H9 (cell line): ENCODE data around the gene TMEM26. TPM values are rescaled to one million over a fixed set of nuclear protein-coding genes. Genes with fewer than 3 reads are reported as not detected.

Experiments
- DNase-seq: peaks from one replicate; pipeline ENCODE4 v3.0.0-alpha.2; 2017
- H2AFZ ChIP-seq: one replicate; pipeline ENCODE4 v1.6.1; 2013; ENCODE audit warnings: mild to moderate bottlenecking, low read length, control low read depth, moderate library complexity
- H2AK5ac ChIP-seq: 2 replicates; pipeline ENCODE4 v1.6.1; 2013; ENCODE audit warnings: low read length, control low read depth, mixed read lengths; ENCODE audit not compliant: insufficient read length
- H2BK120ac ChIP-seq: one replicate; pipeline ENCODE4 v1.6.1; 2013; ENCODE audit warnings: low read depth, mild to moderate bottlenecking, low read length, control low read depth, inconsistent platforms; ENCODE audit not compliant: poor library complexity, severe bottlenecking
- H2BK12ac ChIP-seq: 2 replicates; pipeline ENCODE4 v1.6.1; 2013; ENCODE audit warnings: low read length, control low read depth, mixed read lengths, low read depth; ENCODE audit not compliant: insufficient read length
- H2BK15ac ChIP-seq: 2 replicates; pipeline ENCODE4 v1.6.1; 2013; ENCODE audit warnings: low read depth, low read length, control low read depth
- H2BK20ac ChIP-seq: one replicate; pipeline ENCODE4 v1.6.1; 2013; ENCODE audit warnings: low read depth, mild to moderate bottlenecking, low read length, control low read depth, inconsistent platforms; ENCODE audit not compliant: poor library complexity, severe bottlenecking
- H2BK5ac ChIP-seq: 2 replicates; pipeline ENCODE4 v1.6.1; 2013; ENCODE audit warnings: low read length, control low read depth, mixed read lengths; ENCODE audit not compliant: insufficient read length
- H3K14ac ChIP-seq: 2 replicates; pipeline ENCODE4 v1.6.1; 2013; ENCODE audit warnings: low read length, control low read depth; ENCODE audit not compliant: insufficient read depth
- H3K18ac ChIP-seq: 2 replicates; pipeline ENCODE4 v1.6.1; 2013; ENCODE audit warnings: low read depth, mild to moderate bottlenecking, mixed read lengths, low read length, control low read depth; ENCODE audit not compliant: insufficient read length
- H3K23ac ChIP-seq: 2 replicates; pipeline ENCODE4 v1.6.1; 2013; ENCODE audit warnings: low read length, control low read depth, mixed read lengths, low read depth; ENCODE audit not compliant: insufficient read length
- H3K23me2 ChIP-seq: 2 replicates; pipeline ENCODE4 v1.6.1; 2013; ENCODE audit warnings: low read depth, mild to moderate bottlenecking, mixed read lengths, low read length, control low read depth; ENCODE audit not compliant: insufficient read length, poor library complexity, severe bottlenecking
- H3K27ac ChIP-seq: 2 replicates; pipeline ENCODE4 v1.5.1; 2013; ENCODE audit warnings: low read length, control low read depth, mixed read lengths, low read depth; ENCODE audit not compliant: insufficient read length
- H3K27me3 ChIP-seq: 2 replicates; pipeline ENCODE4 v1.6.1; 2013; ENCODE audit warnings: low read length, control low read depth, inconsistent platforms; ENCODE audit not compliant: insufficient read depth
- H3K4ac ChIP-seq: 2 replicates; pipeline ENCODE4 v1.6.1; 2013; ENCODE audit warnings: low read depth, mild to moderate bottlenecking, control low read depth, inconsistent platforms, low read length, moderate library complexity
- H3K4me1 ChIP-seq: 2 replicates; pipeline ENCODE4 v1.6.1; 2013; ENCODE audit warnings: low read length, control low read depth, inconsistent platforms; ENCODE audit not compliant: insufficient read depth
- H3K4me2 ChIP-seq: 2 replicates; pipeline ENCODE4 v1.6.1; 2013; ENCODE audit warnings: low read length, control low read depth, mixed read lengths; ENCODE audit not compliant: insufficient read length, insufficient read depth
- H3K56ac ChIP-seq: 2 replicates; pipeline ENCODE4 v1.6.1; 2013; ENCODE audit warnings: low read depth, mild to moderate bottlenecking, mixed read lengths, low read length, control low read depth; ENCODE audit not compliant: insufficient read length
- H3K79me1 ChIP-seq: 2 replicates; pipeline ENCODE4 v1.6.1; 2013; ENCODE audit warnings: low read depth, mild to moderate bottlenecking, moderate library complexity, low read length, control low read depth, inconsistent platforms; ENCODE audit not compliant: insufficient read depth, poor library complexity, severe bottlenecking
- H3K79me2 ChIP-seq: 2 replicates; pipeline ENCODE4 v1.6.1; 2013; ENCODE audit warnings: low read length, control low read depth, inconsistent platforms; ENCODE audit not compliant: insufficient read depth
- H3K9ac ChIP-seq: 2 replicates; pipeline ENCODE4 v1.6.1; 2013; ENCODE audit warnings: low read length, control low read depth, mixed read lengths; ENCODE audit not compliant: insufficient read length; ENCODE audit errors: extremely low read depth
- H3K9me3 ChIP-seq: one replicate; pipeline ENCODE4 v1.6.1; 2013; ENCODE audit warnings: low read depth, low read length, inconsistent platforms; ENCODE audit not compliant: control insufficient read depth
- H3T11ph ChIP-seq: one replicate; pipeline ENCODE4 v1.6.1; 2013; ENCODE audit warnings: mild to moderate bottlenecking, low read length, control low read depth, inconsistent platforms
- H4K20me1 ChIP-seq: one replicate; pipeline ENCODE4 v1.6.1; 2013; ENCODE audit not compliant: control insufficient read depth, insufficient read length, insufficient read depth
- H4K5ac ChIP-seq: 2 replicates; pipeline ENCODE4 v1.6.1; 2013; ENCODE audit warnings: low read depth, mild to moderate bottlenecking, mixed read lengths, low read length, control low read depth; ENCODE audit not compliant: insufficient read length
- H4K8ac ChIP-seq: replicated peaks from 2 replicates; pipeline ENCODE4 v1.6.1; 2013; ENCODE audit warnings: low read length, control low read depth, mixed read lengths, low read depth; ENCODE audit not compliant: insufficient read length
- H4K91ac ChIP-seq: 2 replicates; pipeline ENCODE4 v1.6.1; 2013; ENCODE audit warnings: low read depth, mild to moderate bottlenecking, moderate library complexity, mixed read lengths, low read length, control low read depth; ENCODE audit not compliant: insufficient read length
- H3K27ac Mint-ChIP-seq, 3 experiments: 2 replicates in 2 of 3; 3 replicates in 1 of 3; pipeline ENCODE4 v1.8.0; 2020 to 2021; ENCODE audit warnings: mixed read lengths in 3 of 3, mild to moderate bottlenecking in 1 of 3, moderate library complexity in 1 of 3
- H3K27me3 Mint-ChIP-seq: 2 replicates; pipeline ENCODE4 v1.8.0; 2021; ENCODE audit warnings: low read depth, mild to moderate bottlenecking, moderate library complexity, mixed read lengths
- H3K36me3 Mint-ChIP-seq, 3 experiments: 2 replicates in 2 of 3; 3 replicates in 1 of 3; pipeline ENCODE4 v1.8.0; 2020 to 2021; ENCODE audit warnings: low read depth in 3 of 3, mixed read lengths in 3 of 3; ENCODE audit not compliant: insufficient read depth in 1 of 3
- H3K4me1 Mint-ChIP-seq, 2 experiments: 2 replicates each; pipeline ENCODE4 v1.8.0; 2020; ENCODE audit warnings: mixed read lengths in 2 of 2
- H3K4me3 Mint-ChIP-seq, 2 experiments: 2 replicates in 1 of 2; 3 replicates in 1 of 2; pipeline ENCODE4 v1.8.0; 2020 to 2021; ENCODE audit warnings: mild to moderate bottlenecking in 2 of 2, mixed read lengths in 2 of 2, moderate library complexity in 1 of 2
- H3K9me3 Mint-ChIP-seq, 2 experiments: 2 replicates in 1 of 2; 3 replicates in 1 of 2; pipeline ENCODE4 v1.8.0; 2020; ENCODE audit warnings: mild to moderate bottlenecking in 2 of 2, mixed read lengths in 2 of 2, moderate library complexity in 1 of 2
- total RNA-seq: library from RNA; stranded (reverse); gene quantifications from 2 replicates; pipeline ENCODE4 v1.2.1, GENCODE V29; 2021
- TF ChIP-seq, protein P1 (sequence below): fragments of 200-600 bp; sonication (generic); conservative IDR thresholded peaks from 3 replicates; pipeline ENCODE4 v1.8.0; 2021; ENCODE audit warnings: antibody characterized with exemption, mild to moderate bottlenecking

Gene TMEM26
- total RNA-seq, 1 experiment from 2014 or later: 0.15 TPM

- no peaks in the 10 kb centered on the region for H3K9me3 ChIP-seq
- H3K4me1 Mint-ChIP-seq: 0 out of 4 replicates have a peak, but pooled peaks cover 0 to 4% of the 10 kb centered on the region in 2 experiments
- H3K4me1 ChIP-seq: no peaks in the 10 kb centered on the region
- H3K4me2 ChIP-seq: no peak overlapping the region
- no peaks in the 10 kb centered on the region for H3K27me3 ChIP-seq
- H4K5ac ChIP-seq: no peak overlapping the region
- TF ChIP-seq, protein P1, sequence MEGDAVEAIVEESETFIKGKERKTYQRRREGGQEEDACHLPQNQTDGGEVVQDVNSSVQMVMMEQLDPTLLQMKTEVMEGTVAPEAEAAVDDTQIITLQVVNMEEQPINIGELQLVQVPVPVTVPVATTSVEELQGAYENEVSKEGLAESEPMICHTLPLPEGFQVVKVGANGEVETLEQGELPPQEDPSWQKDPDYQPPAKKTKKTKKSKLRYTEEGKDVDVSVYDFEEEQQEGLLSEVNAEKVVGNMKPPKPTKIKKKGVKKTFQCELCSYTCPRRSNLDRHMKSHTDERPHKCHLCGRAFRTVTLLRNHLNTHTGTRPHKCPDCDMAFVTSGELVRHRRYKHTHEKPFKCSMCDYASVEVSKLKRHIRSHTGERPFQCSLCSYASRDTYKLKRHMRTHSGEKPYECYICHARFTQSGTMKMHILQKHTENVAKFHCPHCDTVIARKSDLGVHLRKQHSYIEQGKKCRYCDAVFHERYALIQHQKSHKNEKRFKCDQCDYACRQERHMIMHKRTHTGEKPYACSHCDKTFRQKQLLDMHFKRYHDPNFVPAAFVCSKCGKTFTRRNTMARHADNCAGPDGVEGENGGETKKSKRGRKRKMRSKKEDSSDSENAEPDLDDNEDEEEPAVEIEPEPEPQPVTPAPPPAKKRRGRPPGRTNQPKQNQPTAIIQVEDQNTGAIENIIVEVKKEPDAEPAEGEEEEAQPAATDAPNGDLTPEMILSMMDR: no peak
- H4K91ac ChIP-seq: no peak overlapping the region
- no peak overlapping the region for H4K8ac ChIP-seq
- peaks cover 1% of the 10 kb centered on the region for H3K27me3 Mint-ChIP-seq
- H2BK12ac ChIP-seq: no peak overlapping the region
- H3K79me2 ChIP-seq: no peaks in the 10 kb centered on the region
- no peak overlapping the region for H3T11ph ChIP-seq
- no peak for DNase-seq
- no peaks in the 10 kb centered on the region for H4K20me1 ChIP-seq
- H3K27ac ChIP-seq: no peak overlapping the region
- no peak overlapping the region for H2BK120ac ChIP-seq
- no peaks in the 10 kb centered on the region; a peak in 1 of 5 replicates for H3K9me3 Mint-ChIP-seq
- no peak overlapping the region for H2BK15ac ChIP-seq
- no peak overlapping the region for H3K23ac ChIP-seq
- no peaks in the 10 kb centered on the region for H3K23me2 ChIP-seq
- no peaks in the 10 kb centered on the region for H3K79me1 ChIP-seq
- H3K9ac ChIP-seq: no peak overlapping the region
- H2BK5ac ChIP-seq: no peak overlapping the region
- H3K56ac ChIP-seq: no peak overlapping the region
- no peak overlapping the region for H2BK20ac ChIP-seq
- H2AK5ac ChIP-seq: no peak overlapping the region
- H3K18ac ChIP-seq: no peak overlapping the region
- no peak overlapping the region for H3K14ac ChIP-seq
- no peaks in the 10 kb centered on the region; a peak in 3 of 7 replicates for H3K36me3 Mint-ChIP-seq
- no peak overlapping the region for H3K4me3 Mint-ChIP-seq
- no peak overlapping the region for H2AFZ ChIP-seq
- no peak overlapping the region for H3K27ac Mint-ChIP-seq
- no peak overlapping the region for H3K4ac ChIP-seq
These were observed 12.0 kb upstream of the TMEM26 start for GRCh38 chr10:61465171-61465496.
